Psoas muscle (tissue), 8 donors: Measurements from ENCODE around the gene SSTR3. TPM values are rescaled to one million over a fixed set of nuclear protein-coding genes. Genes with fewer than 3 reads are reported as not detected.

Experiments used
- ATAC-seq, 4 donors: fragments of 200-7000 bp; cut with Tn5 transposase; one replicate each; pipeline ENCODE4 v1.9.1; 2020; ENCODE audit warnings: moderate library complexity in 3 of 4, mild to moderate bottlenecking in 2 of 4
- DNase-seq, 2 donors: peaks; one replicate each; pipeline ENCODE4 v3.0.0-alpha.2; 2020
- H3K27ac ChIP-seq: fragments of 200-600 bp; one replicate; pipeline ENCODE4 v1.8.0; 2022
- H3K27me3 ChIP-seq, 3 donors: fragments of 200-600 bp in 1 of 3; one replicate each; pipeline versions ENCODE4 v1.6.1 to v1.8.0; 2013 to 2022; ENCODE audit warnings: low read length in 2 of 3, mild to moderate bottlenecking in 2 of 3, moderate library complexity in 1 of 3; ENCODE audit not compliant: insufficient read depth in 3 of 3
- H3K36me3 ChIP-seq, 2 donors: fragments of 200-600 bp in 1 of 2; one replicate each; pipeline versions ENCODE4 v1.6.1 to v1.8.0; 2013 to 2022; ENCODE audit warnings: low read depth in 1 of 2, mild to moderate bottlenecking in 1 of 2, moderate library complexity in 1 of 2; ENCODE audit not compliant: insufficient read depth in 1 of 2
- H3K4me1 ChIP-seq: fragments of 200-600 bp; one replicate; pipeline ENCODE4 v1.8.0; 2022
- H3K4me3 ChIP-seq: fragments of 200-600 bp; one replicate; pipeline ENCODE4 v1.8.0; 2022; ENCODE audit warnings: mild to moderate bottlenecking
- H3K9me3 ChIP-seq: fragments of 200-600 bp; one replicate; pipeline ENCODE4 v1.8.0; 2022
- WGBS, 3 donors: extraction: QIAGEN DNeasy Blood & Tissue Kit; methylation state at CpG; one replicate each; pipeline versions ENCODE4 v1.1.6 to v1.1.7; 2013; 5-methylcytosine and 5-hydroxymethylcytosine counted together
- intact Hi-C, 2 donors: fragments of 100-400 bp; cut with DNase I; formaldehyde crosslinking; loops; one replicate each; pipeline versions ENCODE4 v1.11.0 to v1.14.2; 2022
- polyA plus RNA-seq, 3 donors: library from polyadenylated mRNA; stranded (reverse); fragments of 200-250 nt; gene quantifications; one replicate each; pipeline ENCODE4 v1.2.3, GENCODE V29; 2013
- total RNA-seq, 4 donors: library from RNA; stranded (reverse); fragmentation: NEBNext Ultra II Directional in 2 of 4; extraction: Animal tissue kit (Norgen Biotek cat#: 25700) in 2 of 4; gene quantifications; one replicate each; pipeline versions ENCODE4 v1.2.1 to v1.2.4, GENCODE V29; 2021 to 2023
- TF ChIP-seq, protein P1 (sequence below): fragments of 200-600 bp; IDR thresholded peaks from one replicate; pipeline ENCODE4 v1.8.0; 2022; ENCODE audit warnings: antibody characterized with exemption
- donor health status: healthy with polysubstance abuse.
- donor health status: DM: no; HTN: no; CAD: no; lungs with moderate emphysema.
- donor health status: Bipolar disorder and iron deficiency.
- donor health status: healthy.
- donor health status: DM: yes; HTN: yes; CAD: no.
- donor health status: DM: no; HTN: no; CAD: no.
- donor health status: DM: no; HTN: no; CAD: no.
- donor health status: DM: yes; HTN: yes; CAD: no.

The SSTR3 gene
- total and polyA plus RNA-seq, 7 donors = 0.01 TPM; not detected in 6

DNA sequence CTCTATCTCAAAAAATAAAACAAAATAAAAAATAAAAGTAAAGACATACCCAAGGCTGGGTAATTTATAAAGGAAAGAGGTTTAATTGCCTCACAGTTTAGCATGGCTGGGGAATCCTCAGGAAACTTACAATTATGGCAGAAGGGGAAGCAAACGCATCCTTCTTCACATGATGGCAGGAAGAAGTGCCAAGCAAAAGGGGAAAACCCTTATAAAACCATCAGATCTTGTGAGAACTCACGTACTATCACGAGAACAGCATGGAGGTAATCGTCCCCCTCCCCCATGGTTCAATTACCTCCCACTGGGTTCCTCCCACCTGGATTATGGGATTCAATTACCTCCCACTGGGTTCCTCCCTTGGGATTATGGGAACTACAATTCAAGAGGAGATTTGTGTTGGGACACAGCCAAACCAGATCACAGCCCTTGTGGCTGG is 8.3 kb upstream of the SSTR3 start:
- no peak for ATAC-seq
- intact Hi-C loops = no loop called here
- Histone ChIP-seq H3K9me3 (no peaks in the 10 kb centered on the region), H3K27ac (no peak overlapping the region), H3K27me3 (peaks cover 0 to 28% (median 8%) of the 10 kb centered on the region in 3 donors), H3K4me3 (no peak overlapping the region), H3K36me3 (no peaks in the 10 kb centered on the region), H3K4me1 (no peaks in the 10 kb centered on the region)
- TF ChIP-seq, protein P1, sequence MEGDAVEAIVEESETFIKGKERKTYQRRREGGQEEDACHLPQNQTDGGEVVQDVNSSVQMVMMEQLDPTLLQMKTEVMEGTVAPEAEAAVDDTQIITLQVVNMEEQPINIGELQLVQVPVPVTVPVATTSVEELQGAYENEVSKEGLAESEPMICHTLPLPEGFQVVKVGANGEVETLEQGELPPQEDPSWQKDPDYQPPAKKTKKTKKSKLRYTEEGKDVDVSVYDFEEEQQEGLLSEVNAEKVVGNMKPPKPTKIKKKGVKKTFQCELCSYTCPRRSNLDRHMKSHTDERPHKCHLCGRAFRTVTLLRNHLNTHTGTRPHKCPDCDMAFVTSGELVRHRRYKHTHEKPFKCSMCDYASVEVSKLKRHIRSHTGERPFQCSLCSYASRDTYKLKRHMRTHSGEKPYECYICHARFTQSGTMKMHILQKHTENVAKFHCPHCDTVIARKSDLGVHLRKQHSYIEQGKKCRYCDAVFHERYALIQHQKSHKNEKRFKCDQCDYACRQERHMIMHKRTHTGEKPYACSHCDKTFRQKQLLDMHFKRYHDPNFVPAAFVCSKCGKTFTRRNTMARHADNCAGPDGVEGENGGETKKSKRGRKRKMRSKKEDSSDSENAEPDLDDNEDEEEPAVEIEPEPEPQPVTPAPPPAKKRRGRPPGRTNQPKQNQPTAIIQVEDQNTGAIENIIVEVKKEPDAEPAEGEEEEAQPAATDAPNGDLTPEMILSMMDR = no peak
- DNase-seq = no peak
- WGBS, 3 donors = 43 to 60% (median 44%) methylated on average over 4 of the region's 4 CpGs

DNA sequence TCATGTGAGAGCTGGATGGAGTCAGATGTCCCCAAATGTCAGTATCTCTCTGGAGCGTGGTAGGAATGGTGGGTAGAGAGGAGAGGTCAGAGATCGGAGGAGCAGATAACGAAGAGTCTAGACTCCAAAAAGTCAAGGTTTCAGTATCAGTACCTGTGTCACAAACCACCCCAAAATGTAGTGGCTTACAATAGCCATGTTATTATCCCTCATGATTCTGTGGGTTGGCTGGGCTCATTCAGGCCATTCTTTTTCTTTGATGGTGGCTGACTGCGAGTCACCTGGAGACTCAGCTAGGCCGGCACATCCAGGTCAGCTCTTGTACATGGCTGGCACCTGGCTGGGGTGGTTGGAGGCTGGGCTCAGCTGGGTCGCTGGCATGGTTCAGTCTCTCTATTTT is 7.3 kb upstream of the SSTR3 start:
- Histone ChIP-seq H3K9me3 (no peaks in the 10 kb centered on the region), H3K27me3 (peaks cover 0 to 32% (median 8%) of the 10 kb centered on the region in 3 donors), H3K4me1 (no peaks in the 10 kb centered on the region), H3K4me3 (no peak overlapping the region), H3K27ac (no peak overlapping the region), H3K36me3 (no peaks in the 10 kb centered on the region)
- WGBS, 3 donors = 81 to 89% (median 84%) methylated on average over 6 of the region's 6 CpGs
- ATAC-seq = no peak
- intact Hi-C loops = no loop called here
- TF ChIP-seq, protein P1 = no peak
- DNase-seq = no peak

DNA sequence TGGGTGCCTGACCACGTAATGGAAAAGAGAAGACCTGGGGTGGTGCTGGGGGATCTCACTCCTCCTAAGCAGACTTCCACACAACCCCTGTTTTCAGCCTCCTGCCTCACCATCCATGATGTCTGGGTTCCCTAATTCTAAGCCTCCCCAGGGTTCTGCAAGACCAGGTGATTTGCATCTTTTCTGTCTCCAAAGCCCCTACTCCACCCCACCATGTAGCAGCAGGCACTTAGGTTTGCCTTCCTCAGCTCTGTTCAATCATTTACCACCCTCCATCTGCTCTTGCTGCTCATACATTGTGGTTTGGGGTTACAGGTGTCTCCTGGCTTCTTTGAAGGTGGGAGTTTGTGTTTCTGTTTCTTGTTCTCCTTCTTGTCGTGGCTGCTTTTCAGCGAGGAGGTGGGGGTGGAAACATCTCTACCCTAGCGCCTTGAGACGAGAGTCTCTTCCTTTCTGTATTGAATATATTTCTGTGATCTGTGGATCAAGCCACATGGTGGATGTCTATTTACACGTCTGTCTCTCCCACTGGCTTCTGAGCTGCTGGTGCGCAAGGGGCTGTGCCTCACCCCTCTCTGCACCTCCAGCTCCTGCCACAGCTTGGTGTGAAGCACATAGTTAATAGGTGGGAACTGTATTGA is 6.6 kb upstream of the SSTR3 start:
- no peak overlapping the region for H3K27ac ChIP-seq

GRCh38 chr22:37218399-37218770 is 6.1 kb upstream of the SSTR3 start:
- Histone ChIP-seq H3K27me3 (peaks cover 0 to 28% (median 10%) of the 10 kb centered on the region in 3 donors), H3K27ac (no peak overlapping the region), H3K4me1 (no peaks in the 10 kb centered on the region), H3K9me3 (no peaks in the 10 kb centered on the region), H3K4me3 (no peak overlapping the region), H3K36me3 (no peaks in the 10 kb centered on the region)
- WGBS, 3 donors = 75 to 78% (median 77%) methylated on average over 6 of the region's 6 CpGs
- no peak for ATAC-seq
- intact Hi-C loops = no loop called here
- TF ChIP-seq, protein P1 = no peak
- no peak for DNase-seq

More for the DNA sequence above, 6.6 kb upstream of the SSTR3 start:
- ATAC-seq = no peak
- Histone ChIP-seq H3K4me1 (no peaks in the 10 kb centered on the region), H3K4me3 (no peak overlapping the region), H3K27me3 (peaks cover 0 to 26% (median 8%) of the 10 kb centered on the region in 3 donors), H3K36me3 (no peaks in the 10 kb centered on the region), H3K9me3 (no peaks in the 10 kb centered on the region)
- no peak for DNase-seq
- intact Hi-C loops = no loop called here
- WGBS, 3 donors = 46 to 56% (median 49%) methylated on average over 7 of the region's 7 CpGs
- TF ChIP-seq, protein P1 = no peak

GRCh38 chr22:37215890-37216289 is 3.6 kb upstream of the SSTR3 start:
- Histone ChIP-seq H3K27me3 (peaks cover 0 to 38% (median 4%) of the 10 kb centered on the region in 3 donors), H3K4me1 (no peaks in the 10 kb centered on the region), H3K4me3 (no peak overlapping the region), H3K9me3 (no peaks in the 10 kb centered on the region), H3K27ac (no peak overlapping the region), H3K36me3 (no peaks in the 10 kb centered on the region)
- ATAC-seq (no peak), DNase-seq (no peak)
- 75 to 91% (median 86%) methylated on average over 9 of the region's 9 CpGs for WGBS, 3 donors
- intact Hi-C loops = no loop called here
- TF ChIP-seq, protein P1 = no peak
